ENCODE measurements around the gene EML4. TPM values are rescaled to one million over a fixed set of nuclear protein-coding genes. Genes with fewer than 3 reads are reported as not detected.

Gene EML4
- total RNA-seq, 1 experiment from 2014 or later = 107 TPM

- no peak for TF ChIP-seq REST (IDR thresholded peaks at IDR 0.05; ENCODE audit: insufficient read depth in 1 of 2, low read depth in 2 of 2, low read length in 1 of 2)
- no peak for TF ChIP-seq SIN3A (IDR thresholded peaks at IDR 0.05; ENCODE audit: borderline replicate concordance, insufficient read depth, low read depth, low read length)
- no peak for TF ChIP-seq POLR2AphosphoS5 (IDR thresholded peaks at IDR 0.05; ENCODE audit: low read depth, low read length)
- no peak for TF ChIP-seq TCF7L2 (IDR thresholded peaks at IDR 0.05; ENCODE audit: low read depth, low read length)
- TF ChIP-seq, protein P1, sequence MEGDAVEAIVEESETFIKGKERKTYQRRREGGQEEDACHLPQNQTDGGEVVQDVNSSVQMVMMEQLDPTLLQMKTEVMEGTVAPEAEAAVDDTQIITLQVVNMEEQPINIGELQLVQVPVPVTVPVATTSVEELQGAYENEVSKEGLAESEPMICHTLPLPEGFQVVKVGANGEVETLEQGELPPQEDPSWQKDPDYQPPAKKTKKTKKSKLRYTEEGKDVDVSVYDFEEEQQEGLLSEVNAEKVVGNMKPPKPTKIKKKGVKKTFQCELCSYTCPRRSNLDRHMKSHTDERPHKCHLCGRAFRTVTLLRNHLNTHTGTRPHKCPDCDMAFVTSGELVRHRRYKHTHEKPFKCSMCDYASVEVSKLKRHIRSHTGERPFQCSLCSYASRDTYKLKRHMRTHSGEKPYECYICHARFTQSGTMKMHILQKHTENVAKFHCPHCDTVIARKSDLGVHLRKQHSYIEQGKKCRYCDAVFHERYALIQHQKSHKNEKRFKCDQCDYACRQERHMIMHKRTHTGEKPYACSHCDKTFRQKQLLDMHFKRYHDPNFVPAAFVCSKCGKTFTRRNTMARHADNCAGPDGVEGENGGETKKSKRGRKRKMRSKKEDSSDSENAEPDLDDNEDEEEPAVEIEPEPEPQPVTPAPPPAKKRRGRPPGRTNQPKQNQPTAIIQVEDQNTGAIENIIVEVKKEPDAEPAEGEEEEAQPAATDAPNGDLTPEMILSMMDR (IDR thresholded peaks at IDR 0.05) = no peak
- no peaks in the 10 kb centered on the region for H3K27me3 ChIP-seq (ENCODE audit: control insufficient read depth, insufficient read depth, low read length)
- no peaks in the 10 kb centered on the region for H3K36me3 ChIP-seq (ENCODE audit: control insufficient read depth, insufficient read depth, low read length)
- BruUV-seq (replicated peaks) = no TSS peak
- no peak overlapping the region for H3K27ac ChIP-seq (ENCODE audit: low read length)
- no peaks in the 10 kb centered on the region for H3K9me3 ChIP-seq (ENCODE audit: control insufficient read depth, insufficient read depth, low read depth, low read length)
- DNase-seq (ENCODE audit: low read depth, low spot score) (no peak), ATAC-seq (0 out of 2 replicates have a peak, but pooled peaks have one; percentile 35)
- 0 out of 2 replicates have a peak, but pooled peaks cover 3% of the 10 kb centered on the region for H3K4me1 ChIP-seq (ENCODE audit: control insufficient read depth, insufficient read depth, low read length)
- in situ Hi-C loops (cut with HindIII; ENCODE audit: low pct_unique_long_range_greater_than_20kb, low sequenced_read_pairs) = no loop called here
- intact Hi-C loops (cut with micrococcal nuclease; ENCODE audit: unreplicated experiment) = no loop called here
- POLR2A ChIA-PET = no interaction called here
- CTCF ChIA-PET = no interaction called here
- no peak overlapping the region for H3K4me3 ChIP-seq (ENCODE audit: low read depth in 2 of 2, low read length in 2 of 2)
Observed at GRCh38 chr2:42367835-42368234, 198.7 kb downstream of the EML4 start.

GRCh38 chr2:42368817-42369531 is 199.8 kb downstream of the EML4 start:
- no TSS peak for BruUV-seq (replicated peaks)
- intact Hi-C loops (cut with micrococcal nuclease; ENCODE audit: unreplicated experiment) = no loop called here

More at GRCh38 chr2:42368817-42369531, 199.8 kb downstream of the EML4 start:
- ATAC-seq (no peak), DNase-seq (ENCODE audit: low read depth, low spot score) (no peak)
- H3K9me3 ChIP-seq (ENCODE audit: control insufficient read depth, insufficient read depth, low read depth, low read length) = no peaks in the 10 kb centered on the region
- H3K36me3 ChIP-seq (ENCODE audit: control insufficient read depth, insufficient read depth, low read length) = no peaks in the 10 kb centered on the region
- H3K4me3 ChIP-seq (ENCODE audit: low read depth in 2 of 2, low read length in 2 of 2) = no peak overlapping the region
- TF ChIP-seq REST (IDR thresholded peaks at IDR 0.05; ENCODE audit: insufficient read depth in 1 of 2, low read depth in 2 of 2, low read length in 1 of 2) (no peak), TCF7L2 (IDR thresholded peaks at IDR 0.05; ENCODE audit: low read depth, low read length) (no peak)
- TF ChIP-seq, protein P1 (IDR thresholded peaks at IDR 0.05) = no peak
- H3K4me1 ChIP-seq (ENCODE audit: control insufficient read depth, insufficient read depth, low read length) = 0 out of 2 replicates have a peak, but pooled peaks cover 3% of the 10 kb centered on the region
- no peak overlapping the region for H3K27ac ChIP-seq (ENCODE audit: low read length)
- ChIA-PET POLR2A (no interaction called here), CTCF (interaction anchor here (0.6 kb wide), 1 partner anchor 24 kb away, joined by 5 read pairs; no protein-coding TSS in a partner anchor)
- in situ Hi-C loops (cut with HindIII; ENCODE audit: low pct_unique_long_range_greater_than_20kb, low sequenced_read_pairs) = no loop called here
- H3K27me3 ChIP-seq (ENCODE audit: control insufficient read depth, insufficient read depth, low read length) = no peaks in the 10 kb centered on the region

Measured in Panc1 (cell line).